IMR-90 (cell line): ENCODE results near the gene LRRC1. TPM values are rescaled to one million over a fixed set of nuclear protein-coding genes. Genes with fewer than 3 reads are reported as not detected.

Experiments used
- ATAC-seq: fragments of 200-7000 bp; cut with Tn5 transposase; 2 replicates; pipeline ENCODE4 v1.9.1; 2020; ENCODE audit warnings: low read depth, mild to moderate bottlenecking, moderate library complexity
- BruUV-seq: library from RNA; stranded (reverse); fragments of 400-500 nt; replicated peaks from 2 replicates; lab custom pipeline; 2021; lab: Mats Ljungman, UMichigan
- CTCF ChIA-PET: fragments of 300-600 bp; formaldehyde crosslinking; extraction: SDS; loops from one replicate; lab custom pipeline; 2021; ENCODE audit warnings: antibody characterized with exemption; lab: Yijun Ruan, JAX
- POLR2A ChIA-PET: fragments of 300-600 bp; sonication (Branson Sonifier 250); formaldehyde crosslinking; loops from one replicate; lab custom pipeline; 2022; ENCODE audit warnings: antibody characterized with exemption; ENCODE audit not compliant: unreplicated experiment; lab: Charles Lee
- DNase-seq: peaks from one replicate; pipeline ENCODE4 v3.0.0; 2013
- H2AFZ ChIP-seq: replicated peaks from 2 replicates; pipeline ENCODE3; 2013; ENCODE audit warnings: low read length, mild to moderate bottlenecking; ENCODE audit not compliant: poor library complexity
- H2AK5ac ChIP-seq: 2 replicates; pipeline ENCODE4 v1.6.1; 2013; ENCODE audit warnings: low read depth, low read length, inconsistent platforms
- H2AK9ac ChIP-seq: replicated peaks from 2 replicates; pipeline ENCODE3; 2013; ENCODE audit warnings: mild to moderate bottlenecking, low read depth, low read length, moderate library complexity; ENCODE audit not compliant: poor library complexity
- H2BK120ac ChIP-seq: 2 replicates; pipeline ENCODE4 v1.6.1; 2013; ENCODE audit warnings: low read depth, low read length, inconsistent platforms
- H2BK15ac ChIP-seq: 3 replicates; pipeline ENCODE4 v1.6.1; 2013; ENCODE audit warnings: low read depth, low read length, inconsistent platforms
- H2BK20ac ChIP-seq: 2 replicates; pipeline ENCODE4 v1.6.1; 2013; ENCODE audit warnings: low read depth, mild to moderate bottlenecking, inconsistent platforms, low read length, moderate library complexity
- H2BK5ac ChIP-seq: 2 replicates; pipeline ENCODE4 v1.6.1; 2013; ENCODE audit warnings: mild to moderate bottlenecking, low read depth, low read length, inconsistent platforms; ENCODE audit not compliant: poor library complexity, severe bottlenecking
- H3K14ac ChIP-seq: replicated peaks from 2 replicates; pipeline ENCODE4 v1.6.1; 2013; ENCODE audit warnings: low read depth, low read length, inconsistent platforms
- H3K18ac ChIP-seq: 2 replicates; pipeline ENCODE4 v1.6.1; 2013; ENCODE audit warnings: low read depth, low read length, control low read depth
- H3K23ac ChIP-seq: 2 replicates; pipeline ENCODE4 v1.6.1; 2013; ENCODE audit warnings: low read depth, low read length, inconsistent platforms
- H3K27ac ChIP-seq: 2 replicates; pipeline ENCODE4 v1.5.1; 2013; ENCODE audit warnings: mild to moderate bottlenecking, control low read depth, low read length; ENCODE audit not compliant: insufficient read depth
- H3K27me3 ChIP-seq: 2 replicates; pipeline ENCODE4 v1.6.1; 2013; ENCODE audit warnings: low read length; ENCODE audit not compliant: control insufficient read depth, insufficient read depth
- H3K36me3 ChIP-seq: 2 replicates; pipeline ENCODE4 v1.6.1; 2013; ENCODE audit warnings: low read length, mixed read lengths; ENCODE audit not compliant: control insufficient read depth, insufficient read depth
- H3K4ac ChIP-seq: 2 replicates; pipeline ENCODE4 v1.6.1; 2013; ENCODE audit warnings: low read depth, low read length, inconsistent platforms
- H3K4me1 ChIP-seq: 2 replicates; pipeline ENCODE4 v1.6.1; 2013; ENCODE audit warnings: low read length, mixed read lengths; ENCODE audit not compliant: control insufficient read depth, insufficient read depth
- H3K4me2 ChIP-seq: 2 replicates; pipeline ENCODE4 v1.6.1; 2013; ENCODE audit warnings: low read depth, mild to moderate bottlenecking, control low read depth, low read length, moderate library complexity
- H3K4me3 ChIP-seq: 2 replicates; pipeline ENCODE4 v1.5.1; 2013; ENCODE audit warnings: low read depth, mild to moderate bottlenecking, control low read depth, low read length, moderate library complexity; ENCODE audit not compliant: insufficient read depth
- H3K56ac ChIP-seq: 2 replicates; pipeline ENCODE4 v1.6.1; 2013; ENCODE audit warnings: low read length, inconsistent platforms; ENCODE audit not compliant: insufficient read depth; ENCODE audit errors: extremely low read depth
- H3K79me1 ChIP-seq, 2 experiments: 2 replicates each; pipeline ENCODE4 v1.6.1; 2013; ENCODE audit warnings: low read length in 2 of 2, inconsistent platforms in 1 of 2, low read depth in 1 of 2
- H3K9ac ChIP-seq: 2 replicates; pipeline ENCODE4 v1.6.1; 2013; ENCODE audit warnings: low read depth, low read length, control low read depth
- H3K9me1 ChIP-seq: 2 replicates; pipeline ENCODE4 v1.6.1; 2013; ENCODE audit warnings: low read length, inconsistent platforms; ENCODE audit not compliant: insufficient read depth
- H3K9me3 ChIP-seq: 2 replicates; pipeline ENCODE4 v1.6.1; 2013; ENCODE audit warnings: low read length; ENCODE audit not compliant: control insufficient read depth, insufficient read depth
- H4K20me1 ChIP-seq: 2 replicates; pipeline ENCODE4 v1.6.1; 2013; ENCODE audit warnings: low read length, inconsistent platforms; ENCODE audit not compliant: insufficient read depth
- H4K5ac ChIP-seq: 2 replicates; pipeline ENCODE4 v1.6.1; 2013; ENCODE audit warnings: mild to moderate bottlenecking, low read depth, low read length, control low read depth
- H4K8ac ChIP-seq, 2 experiments: 2 replicates each; pipeline ENCODE4 v1.6.1; 2013; ENCODE audit warnings: low read depth in 2 of 2, low read length in 2 of 2, control low read depth in 1 of 2, inconsistent platforms in 1 of 2
- H4K91ac ChIP-seq: 2 replicates; pipeline ENCODE4 v1.6.1; 2013; ENCODE audit warnings: low read depth, low read length, inconsistent platforms; ENCODE audit not compliant: insufficient read depth
- CEBPB ChIP-seq: IDR thresholded peaks from 2 replicates; pipeline ENCODE4 v1.6.1; 2012; ENCODE audit warnings: low read depth, low read length, improper control_type of control experiment
- FOS ChIP-seq: fragments of 150-350 bp; IDR thresholded peaks from 2 replicates; pipeline ENCODE4 v1.6.1; 2016; ENCODE audit warnings: low read depth, low read length
- MAFK ChIP-seq: IDR thresholded peaks from 2 replicates; pipeline ENCODE4 v1.6.1; 2012; ENCODE audit warnings: low read depth, low read length, improper control_type of control experiment
- SMC3 ChIP-seq: fragments of 150-350 bp; IDR thresholded peaks from 2 replicates; pipeline ENCODE4 v1.6.1; 2016; ENCODE audit warnings: low read depth, mild to moderate bottlenecking, antibody characterized with exemption, low read length, moderate library complexity
- WGBS, 2 experiments: methylation state at CpG; one replicate each; pipeline versions ENCODE4 v1.1.5 to v1.1.7; 2013; ENCODE audit warnings: missing lambda C conversion rate in 2 of 2; ENCODE audit not compliant: insufficient read length in 1 of 2; ENCODE audit errors: extremely low coverage in 2 of 2; 5-methylcytosine and 5-hydroxymethylcytosine counted together
- dilution Hi-C: fragments of 300-500 bp; cut with HindIII; formaldehyde crosslinking; loops from one replicate; pipeline ENCODE4 v1.14.3; 2018; ENCODE audit warnings: low sequenced_read_pairs; ENCODE audit not compliant: unreplicated experiment
- in situ Hi-C: fragments of 300-500 bp; cut with MboI; formaldehyde crosslinking; loops from 3 replicates; pipeline ENCODE4 v1.14.3; 2019; ENCODE audit warnings: low sequenced_read_pairs, inconsistent platforms, mixed read lengths
- intact Hi-C: fragments of 100-400 bp; cut with micrococcal nuclease; formaldehyde crosslinking; loops from 2 replicates; pipeline ENCODE4 v1.10.0; 2022
- polyA plus RNA-seq, 3 experiments: library from polyadenylated mRNA; depleted of rRNA; stranded (reverse); fragments of >200 nt; gene quantifications; 2 replicates each; pipeline ENCODE4 v1.2.3, GENCODE V29; 2012; ENCODE audit warnings: low replicate concordance in 1 of 3
- total RNA-seq: library from RNA; depleted of rRNA; stranded (reverse); fragments of >200 nt; gene quantifications from 2 replicates; pipeline ENCODE4 v1.2.3, GENCODE V29; 2012

LRRC1 gene
- total and polyA plus RNA-seq, 2 of the 4 experiments (the other 2 are of a cell fraction): 5.1 to 6.1 TPM

GRCh38 chr6:53910834-53911233 is 116.0 kb downstream of the LRRC1 start:
- dilution Hi-C loops (no loop called here), in situ Hi-C loops (no loop called here), intact Hi-C loops (no loop called here)
- Histone ChIP-seq H2AFZ (no peak overlapping the region), H3K18ac (no peak overlapping the region), H3K4me3 (no peak overlapping the region), H3K79me1 (no peaks in the 10 kb centered on the region; a peak in 1 of 4 replicates), H3K9me1 (peaks cover 3% of the 10 kb centered on the region; the same call in 1 of the 2 replicates), H3K27me3 (no peaks in the 10 kb centered on the region), H2BK15ac (no peak overlapping the region), H3K14ac (no peak overlapping the region), H3K56ac (no peak overlapping the region), H3K27ac (no peak overlapping the region), H2AK9ac (no peak overlapping the region), H3K4ac (no peak overlapping the region), H4K91ac (no peak overlapping the region), H3K23ac (no peak overlapping the region), H2BK5ac (no peak overlapping the region), H4K20me1 (no peaks in the 10 kb centered on the region), H2BK20ac (no peak overlapping the region), H4K5ac (no peak overlapping the region), H2AK5ac (no peak overlapping the region), H3K9ac (no peak overlapping the region), H4K8ac (no peak overlapping the region), H3K4me2 (no peak overlapping the region), H2BK120ac (no peak overlapping the region), H3K36me3 (peaks cover 8% of the 10 kb centered on the region), H3K4me1 (no peaks in the 10 kb centered on the region), H3K9me3 (no peaks in the 10 kb centered on the region)
- POLR2A ChIA-PET: no interaction called here
- TF ChIP-seq MAFK (no peak), SMC3 (no peak), FOS (no peak), CEBPB (no peak)
- DNase-seq: no peak
- no TSS peak for BruUV-seq
- CTCF ChIA-PET: interaction anchor here (0.5 kb wide), 1 partner anchor 1512 kb away, joined by 5 read pairs; no protein-coding TSS in a partner anchor
- no peak for ATAC-seq
- no CpG with 5 or more reads among the region's 4 CpGs for WGBS, 2 experiments
